ENCODE data around the gene STARD9. TPM values are rescaled to one million over a fixed set of nuclear protein-coding genes. Genes with fewer than 3 reads are reported as not detected.

STARD9 gene
- total RNA-seq, 1 donor from 2014 or later: 16.4 TPM

- H3K9me3 Mint-ChIP-seq: no peaks in the 10 kb centered on the region
- H3K4me1 Mint-ChIP-seq: no peaks in the 10 kb centered on the region
- no peak overlapping the region for H3K4me3 Mint-ChIP-seq
- no peak for TF ChIP-seq CTCF (conservative IDR thresholded peaks at IDR 0.05)
- DNase-seq (ENCODE audit: low read depth, low spot score): no peak
- no peak overlapping the region for H3K27ac Mint-ChIP-seq (ENCODE audit: unreplicated experiment)
- H3K27me3 Mint-ChIP-seq (ENCODE audit: low read depth): no peaks in the 10 kb centered on the region
- H3K36me3 Mint-ChIP-seq (ENCODE audit: low read depth): peaks cover 9% of the 10 kb centered on the region
Measured at GRCh38 chr15:42692536-42692935, 117.1 kb downstream of the STARD9 start.

GRCh38 chr15:42692997-42693396, 117.6 kb downstream of the STARD9 start:
- no peak overlapping the region for H3K27ac Mint-ChIP-seq (ENCODE audit: unreplicated experiment)
- no peaks in the 10 kb centered on the region for H3K27me3 Mint-ChIP-seq (ENCODE audit: low read depth)
- no peak for TF ChIP-seq CTCF (conservative IDR thresholded peaks at IDR 0.05)
- no peak for DNase-seq (ENCODE audit: low read depth, low spot score)
- H3K36me3 Mint-ChIP-seq (ENCODE audit: low read depth): peaks cover 12% of the 10 kb centered on the region
- no peaks in the 10 kb centered on the region for H3K9me3 Mint-ChIP-seq
- no peaks in the 10 kb centered on the region for H3K4me1 Mint-ChIP-seq
- H3K4me3 Mint-ChIP-seq: no peak overlapping the region

GRCh38 chr15:42693496-42693895, 118.1 kb downstream of the STARD9 start:
- H3K9me3 Mint-ChIP-seq: no peaks in the 10 kb centered on the region
- no peak for TF ChIP-seq CTCF (conservative IDR thresholded peaks at IDR 0.05)
- H3K27ac Mint-ChIP-seq (ENCODE audit: unreplicated experiment): no peak overlapping the region
- peaks cover 15% of the 10 kb centered on the region for H3K36me3 Mint-ChIP-seq (ENCODE audit: low read depth)
- H3K4me1 Mint-ChIP-seq: no peaks in the 10 kb centered on the region
- no peak overlapping the region for H3K4me3 Mint-ChIP-seq
- no peaks in the 10 kb centered on the region for H3K27me3 Mint-ChIP-seq (ENCODE audit: low read depth)
- no peak for DNase-seq (ENCODE audit: low read depth, low spot score)

GRCh38 chr15:42693942-42694341, 118.5 kb downstream of the STARD9 start:
- H3K27me3 Mint-ChIP-seq (ENCODE audit: low read depth): no peaks in the 10 kb centered on the region

GRCh38 chr15:42694398-42694797, 119.0 kb downstream of the STARD9 start:
- Mint-ChIP-seq H3K36me3 (ENCODE audit: low read depth) (peaks cover 19% of the 10 kb centered on the region), H3K4me3 (no peak overlapping the region), H3K4me1 (no peaks in the 10 kb centered on the region), H3K27ac (ENCODE audit: unreplicated experiment) (no peak overlapping the region), H3K9me3 (no peaks in the 10 kb centered on the region), H3K27me3 (ENCODE audit: low read depth) (no peaks in the 10 kb centered on the region)
- DNase-seq (ENCODE audit: low read depth, low spot score): no peak
- TF ChIP-seq CTCF (conservative IDR thresholded peaks at IDR 0.05): no peak

More at GRCh38 chr15:42693942-42694341, 118.5 kb downstream of the STARD9 start:
- peaks cover 16% of the 10 kb centered on the region for H3K36me3 Mint-ChIP-seq (ENCODE audit: low read depth)
- no peak for TF ChIP-seq CTCF (conservative IDR thresholded peaks at IDR 0.05)
- no peaks in the 10 kb centered on the region for H3K9me3 Mint-ChIP-seq
- no peak overlapping the region for H3K4me3 Mint-ChIP-seq
- no peak overlapping the region for H3K27ac Mint-ChIP-seq (ENCODE audit: unreplicated experiment)
- DNase-seq (ENCODE audit: low read depth, low spot score): no peak
- no peaks in the 10 kb centered on the region for H3K4me1 Mint-ChIP-seq

All from neural crest cell (in vitro differentiated cells).